CD14-positive monocyte (primary cell): ENCODE results near the gene ISX. TPM values are rescaled to one million over a fixed set of nuclear protein-coding genes. Genes with fewer than 3 reads are reported as not detected.

Experiments
- DNase-seq, 3 donors: peaks; one replicate each; pipeline ENCODE4 v3.0.0-alpha.2; 2011 to 2022
- H2AFZ ChIP-seq: 2 replicates; pipeline ENCODE4 v1.6.0; 2012; ENCODE audit warnings: mild to moderate bottlenecking, low read depth, low read length, inconsistent platforms; ENCODE audit not compliant: insufficient read depth, poor library complexity, severe bottlenecking
- H3K27ac ChIP-seq, 2 donors: 1 replicate in 1 of 2; 2 replicates in 1 of 2; pipeline ENCODE4 v1.5.1; 2012 to 2013; ENCODE audit warnings: low read length in 2 of 2, control low read depth in 1 of 2, inconsistent platforms in 1 of 2, low read depth in 1 of 2, mild to moderate bottlenecking in 1 of 2
- H3K27me3 ChIP-seq, 2 donors: one replicate each; pipeline versions ENCODE4 v1.6.0 to v1.6.1; 2011 to 2013; ENCODE audit warnings: low read length in 2 of 2; ENCODE audit not compliant: control insufficient read depth in 2 of 2, insufficient read depth in 2 of 2
- H3K36me3 ChIP-seq, 2 donors: replicated peaks in 1 of 2; 1 replicate in 1 of 2; 2 replicates in 1 of 2; pipeline versions ENCODE4 v1.5.1 to v1.6.1; 2012 to 2013; ENCODE audit warnings: low read length in 2 of 2, control low read depth in 1 of 2, inconsistent platforms in 1 of 2, mild to moderate bottlenecking in 1 of 2; ENCODE audit not compliant: insufficient read depth in 2 of 2, control insufficient read depth in 1 of 2
- H3K4me1 ChIP-seq, 2 donors: 1 replicate in 1 of 2; 2 replicates in 1 of 2; pipeline versions ENCODE4 v1.5.1 to v1.6.1; 2012 to 2013; ENCODE audit warnings: low read length in 2 of 2, control low read depth in 1 of 2, inconsistent platforms in 1 of 2, mild to moderate bottlenecking in 1 of 2, moderate library complexity in 1 of 2; ENCODE audit not compliant: insufficient read depth in 2 of 2, control insufficient read depth in 1 of 2
- H3K4me2 ChIP-seq: replicated peaks from 2 replicates; pipeline ENCODE3; 2012; ENCODE audit warnings: low read length, moderate library complexity, mild to moderate bottlenecking; ENCODE audit not compliant: poor library complexity, severe bottlenecking; ENCODE audit errors: extremely low read depth
- H3K4me3 ChIP-seq, 3 experiments: fragments of 200-600 bp in 1 of 3; sonication (generic) in 1 of 3; replicated peaks in 1 of 3; 1 replicate in 2 of 3; 2 replicates in 1 of 3; pipeline ENCODE4 v1.5.1; 2011 to 2013; ENCODE audit warnings: low read length in 3 of 3, mild to moderate bottlenecking in 3 of 3, control low read depth in 2 of 3, low read depth in 2 of 3, inconsistent platforms in 1 of 3, moderate library complexity in 1 of 3
- H3K79me2 ChIP-seq: 2 replicates; pipeline ENCODE4 v1.6.0; 2012; ENCODE audit warnings: mild to moderate bottlenecking, control low read depth, inconsistent platforms, low read length, moderate library complexity; ENCODE audit not compliant: insufficient read depth
- H3K9ac ChIP-seq: 2 replicates; pipeline ENCODE4 v1.6.0; 2017; ENCODE audit warnings: low read length, mild to moderate bottlenecking; ENCODE audit not compliant: insufficient read depth, poor library complexity, severe bottlenecking
- H3K9me3 ChIP-seq, 2 donors: replicated peaks in 1 of 2; 1 replicate in 1 of 2; 2 replicates in 1 of 2; pipeline versions ENCODE4 v1.5.1 to v1.6.1; 2012 to 2013; ENCODE audit warnings: low read length in 2 of 2, control low read depth in 1 of 2; ENCODE audit not compliant: control insufficient read depth in 1 of 2, insufficient read depth in 1 of 2
- H4K20me1 ChIP-seq: 2 replicates; pipeline ENCODE4 v1.6.0; 2012; ENCODE audit warnings: mild to moderate bottlenecking, low read length, control low read depth, moderate library complexity; ENCODE audit not compliant: insufficient read depth
- H3K27ac Mint-ChIP-seq, 7 donors: one replicate each; pipeline ENCODE4 v1.8.0; 2020; ENCODE audit warnings: mild to moderate bottlenecking in 7 of 7, mixed read lengths in 7 of 7, moderate library complexity in 6 of 7, inconsistent platforms in 2 of 7
- H3K27me3 Mint-ChIP-seq, 3 donors: one replicate each; pipeline ENCODE4 v1.8.0; 2021 to 2022; ENCODE audit warnings: low read depth in 3 of 3, mild to moderate bottlenecking in 3 of 3, mixed read lengths in 3 of 3, moderate library complexity in 3 of 3, inconsistent platforms in 1 of 3
- H3K36me3 Mint-ChIP-seq, 2 donors: one replicate each; pipeline ENCODE4 v1.8.0; 2020; ENCODE audit warnings: mixed read lengths in 2 of 2, inconsistent platforms in 1 of 2, mild to moderate bottlenecking in 1 of 2
- H3K4me1 Mint-ChIP-seq: one replicate; pipeline ENCODE4 v1.8.0; 2020; ENCODE audit warnings: mild to moderate bottlenecking, mixed read lengths
- H3K4me3 Mint-ChIP-seq, 2 donors: one replicate each; pipeline ENCODE4 v1.8.0; 2020; ENCODE audit warnings: mild to moderate bottlenecking in 2 of 2, mixed read lengths in 2 of 2, moderate library complexity in 1 of 2
- H3K9me3 Mint-ChIP-seq, 7 donors: one replicate each; pipeline ENCODE4 v1.8.0; 2020 to 2022; ENCODE audit warnings: mixed read lengths in 7 of 7, mild to moderate bottlenecking in 6 of 7, moderate library complexity in 6 of 7, inconsistent platforms in 2 of 7
- CTCF ChIP-seq: fragments of 200-600 bp; IDR thresholded peaks from one replicate; pipeline ENCODE4 v1.8.0; 2022; ENCODE audit warnings: antibody characterized with exemption, mild to moderate bottlenecking
- WGBS: methylation state at CpG from one replicate; pipeline ENCODE4 v1.1.5; 2013; ENCODE audit warnings: missing lambda C conversion rate; ENCODE audit not compliant: insufficient coverage; 5-methylcytosine and 5-hydroxymethylcytosine counted together
- intact Hi-C, 2 donors: fragments of 100-400 bp; cut with micrococcal nuclease; formaldehyde crosslinking; loops; one replicate each; pipeline versions ENCODE4 v1.15.0 to v1.15.1; 2023
- polyA plus RNA-seq, 3 donors: library from polyadenylated mRNA; depleted of rRNA in 1 of 3; unstranded in 2 of 3; stranded (reverse) in 1 of 3; fragments of 300-500 nt in 2 of 3; fragments of >200 nt in 1 of 3; fragmentation: Illumina TruSeq in 2 of 3; gene quantifications; 1 replicate in 2 of 3; 2 replicates in 1 of 3; pipeline ENCODE4 v1.2.3, GENCODE V29; 2012 to 2021

The ISX gene
- polyA plus RNA-seq, 3 donors, result not detected

- no peak overlapping the region for H3K4me2 ChIP-seq
- H3K4me1 ChIP-seq, result no peaks in the 10 kb centered on the region
- no peak overlapping the region for H3K9ac ChIP-seq
- no peaks in the 10 kb centered on the region for H3K27me3 ChIP-seq
- H3K27ac Mint-ChIP-seq, result no peak overlapping the region
- no peak overlapping the region for H3K4me3 Mint-ChIP-seq
- H3K27me3 Mint-ChIP-seq, result peaks cover 0 to 3% (median 0%) of the 10 kb centered on the region in 3 donors
- H3K9me3 Mint-ChIP-seq, result peaks cover under 1 to 18% (median 10%) of the 10 kb centered on the region in 7 donors
- no peak overlapping the region for H3K4me3 ChIP-seq
- no peak for DNase-seq
- no peaks in the 10 kb centered on the region for H3K36me3 ChIP-seq
- H3K9me3 ChIP-seq, result peaks cover 5 to 13% of the 10 kb centered on the region in 2 donors
- H3K4me1 Mint-ChIP-seq, result no peaks in the 10 kb centered on the region
- intact Hi-C loops, result no loop called here
- no peaks in the 10 kb centered on the region for H4K20me1 ChIP-seq
- H3K36me3 Mint-ChIP-seq, result no peaks in the 10 kb centered on the region
- no peaks in the 10 kb centered on the region for H3K79me2 ChIP-seq
- H2AFZ ChIP-seq, result no peak overlapping the region
- no peak overlapping the region for H3K27ac ChIP-seq
- TF ChIP-seq CTCF, result no peak
Measured at GRCh38 chr22:35056486-35056885, 9.5 kb upstream of the ISX start.

GRCh38 chr22:35057155-35057554, 8.8 kb upstream of the ISX start:
- Histone ChIP-seq H3K27me3 (no peaks in the 10 kb centered on the region), H3K4me1 (no peaks in the 10 kb centered on the region), H3K9ac (no peak overlapping the region), H4K20me1 (no peaks in the 10 kb centered on the region), H3K4me2 (no peak overlapping the region), H3K27ac (no peak overlapping the region), H3K4me3 (no peak overlapping the region), H2AFZ (no peak overlapping the region), H3K79me2 (no peaks in the 10 kb centered on the region), H3K9me3 (peaks cover 5 to 13% of the 10 kb centered on the region in 2 donors), H3K36me3 (no peaks in the 10 kb centered on the region)
- H3K9me3 Mint-ChIP-seq, result peaks cover 2 to 18% (median 10%) of the 10 kb centered on the region in 7 donors
- TF ChIP-seq CTCF, result no peak
- H3K27me3 Mint-ChIP-seq, result peaks cover 0 to 3% (median 0%) of the 10 kb centered on the region in 3 donors
- WGBS, result 83% methylated on average over 1 of the region's 1 CpG
- no peaks in the 10 kb centered on the region for H3K4me1 Mint-ChIP-seq
- H3K27ac Mint-ChIP-seq, result no peak overlapping the region
- H3K4me3 Mint-ChIP-seq, result no peak overlapping the region
- H3K36me3 Mint-ChIP-seq, result no peaks in the 10 kb centered on the region
- DNase-seq, result no peak
- intact Hi-C loops, result no loop called here
